ENCODE data around the gene PYCR2. TPM values are rescaled to one million over a fixed set of nuclear protein-coding genes. Genes with fewer than 3 reads are reported as not detected.
A peak's percentile ranks its signal among the peaks of the same experiment; 100 is the strongest.

PYCR2 gene
- total RNA-seq, 1 experiment from 2014 or later, result 104 TPM

DNA sequence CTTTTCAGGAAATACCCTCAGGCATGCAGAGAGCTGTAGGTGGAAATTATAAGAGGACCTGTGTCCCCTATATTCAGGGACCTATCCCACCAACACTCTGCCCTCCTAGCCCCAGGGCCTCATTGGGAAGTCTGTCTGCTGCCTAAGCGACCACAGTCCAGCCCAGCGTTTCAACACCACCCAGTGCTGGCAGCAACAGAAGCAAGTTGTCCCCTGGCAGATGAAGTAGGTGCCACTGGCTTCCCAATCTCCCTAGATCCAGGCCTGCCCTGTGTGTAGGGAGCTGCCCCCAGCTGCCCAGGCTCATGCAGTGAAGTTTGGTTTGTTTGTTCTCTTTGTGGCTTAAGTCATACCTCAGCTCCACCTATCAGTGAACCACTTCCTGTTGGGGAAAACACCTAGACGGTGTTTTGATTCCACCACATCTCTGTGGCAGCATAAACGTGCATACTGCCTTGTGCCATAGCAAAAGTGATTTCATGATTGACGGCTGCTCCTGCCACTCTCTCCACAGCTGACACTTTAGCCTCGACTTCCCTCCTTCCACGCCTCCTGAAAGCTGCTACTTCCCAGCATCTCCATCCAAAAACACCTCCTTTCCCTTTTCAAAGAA is 27.0 kb downstream of the PYCR2 start:
- H4K20me1 ChIP-seq (ENCODE audit: control insufficient read depth, insufficient read depth, insufficient read length), result no peaks in the 10 kb centered on the region
- WGBS (ENCODE audit: extremely low coverage, insufficient read length, low lambda C conversion rate), result no CpG with 5 or more reads among the region's 7 CpGs
- H3K9ac ChIP-seq (ENCODE audit: extremely low read depth, insufficient read length, low read length), result no peak overlapping the region
- H3K27ac ChIP-seq (ENCODE audit: insufficient read length, low read depth, low read length), result no peak overlapping the region
- Mint-ChIP-seq H3K27me3 (ENCODE audit: low read depth) (peaks cover 2% of the 10 kb centered on the region), H3K36me3 (ENCODE audit: insufficient read depth in 1 of 3, low read depth in 3 of 3) (no peaks in the 10 kb centered on the region; a peak in 1 of 7 replicates), H3K4me1 (peaks cover 38 to 40% of the 10 kb centered on the region in 2 experiments), H3K9me3 (no peaks in the 10 kb centered on the region; a peak in 2 of 5 replicates), H3K27ac (peak overlapping the region in 2 of 3 experiments; percentile 49 to 91; a peak in 3 of 7 replicates), H3K4me3 (peak overlapping the region in 1 of 2 experiments; percentile 21; a peak in 2 of 5 replicates)
- no peak overlapping the region for H2BK5ac ChIP-seq (ENCODE audit: insufficient read length, low read length)
- H3K4me2 ChIP-seq (ENCODE audit: insufficient read depth, insufficient read length, low read length), result no peak overlapping the region
- no peak overlapping the region for H4K91ac ChIP-seq (ENCODE audit: insufficient read length, low read depth, low read length)
- no peak overlapping the region for H2AK5ac ChIP-seq (ENCODE audit: insufficient read length, low read length)
- no peak overlapping the region for H4K5ac ChIP-seq (ENCODE audit: insufficient read length, low read depth, low read length)
- no peak for DNase-seq
- no peaks in the 10 kb centered on the region for H3K79me2 ChIP-seq (ENCODE audit: insufficient read depth, low read length)
- H2AFZ ChIP-seq (ENCODE audit: low read length), result no peak overlapping the region
- no peak overlapping the region for H2BK15ac ChIP-seq (ENCODE audit: low read depth, low read length)
- H3K4ac ChIP-seq (ENCODE audit: low read depth, low read length), result no peak overlapping the region
- H3K56ac ChIP-seq (ENCODE audit: insufficient read length, low read depth, low read length), result no peak overlapping the region
- TF ChIP-seq, protein P1, sequence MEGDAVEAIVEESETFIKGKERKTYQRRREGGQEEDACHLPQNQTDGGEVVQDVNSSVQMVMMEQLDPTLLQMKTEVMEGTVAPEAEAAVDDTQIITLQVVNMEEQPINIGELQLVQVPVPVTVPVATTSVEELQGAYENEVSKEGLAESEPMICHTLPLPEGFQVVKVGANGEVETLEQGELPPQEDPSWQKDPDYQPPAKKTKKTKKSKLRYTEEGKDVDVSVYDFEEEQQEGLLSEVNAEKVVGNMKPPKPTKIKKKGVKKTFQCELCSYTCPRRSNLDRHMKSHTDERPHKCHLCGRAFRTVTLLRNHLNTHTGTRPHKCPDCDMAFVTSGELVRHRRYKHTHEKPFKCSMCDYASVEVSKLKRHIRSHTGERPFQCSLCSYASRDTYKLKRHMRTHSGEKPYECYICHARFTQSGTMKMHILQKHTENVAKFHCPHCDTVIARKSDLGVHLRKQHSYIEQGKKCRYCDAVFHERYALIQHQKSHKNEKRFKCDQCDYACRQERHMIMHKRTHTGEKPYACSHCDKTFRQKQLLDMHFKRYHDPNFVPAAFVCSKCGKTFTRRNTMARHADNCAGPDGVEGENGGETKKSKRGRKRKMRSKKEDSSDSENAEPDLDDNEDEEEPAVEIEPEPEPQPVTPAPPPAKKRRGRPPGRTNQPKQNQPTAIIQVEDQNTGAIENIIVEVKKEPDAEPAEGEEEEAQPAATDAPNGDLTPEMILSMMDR (conservative IDR thresholded peaks at IDR 0.05), result no peak
- no peak overlapping the region for H3T11ph ChIP-seq (ENCODE audit: low read length)
- no peak overlapping the region for H3K18ac ChIP-seq (ENCODE audit: insufficient read length, low read depth, low read length)
- no peaks in the 10 kb centered on the region for H3K79me1 ChIP-seq (ENCODE audit: insufficient read depth, low read depth, low read length, poor library complexity, severe bottlenecking)
- no peaks in the 10 kb centered on the region for H3K23me2 ChIP-seq (ENCODE audit: insufficient read length, low read depth, low read length, poor library complexity, severe bottlenecking)
- H2BK20ac ChIP-seq (ENCODE audit: low read depth, low read length, poor library complexity, severe bottlenecking), result no peak overlapping the region
- H3K27me3 ChIP-seq (ENCODE audit: insufficient read depth, low read length), result no peaks in the 10 kb centered on the region
- no peak overlapping the region for H2BK120ac ChIP-seq (ENCODE audit: low read depth, low read length, poor library complexity, severe bottlenecking)
- H3K9me3 ChIP-seq (ENCODE audit: control insufficient read depth, low read depth, low read length), result no peaks in the 10 kb centered on the region
- H2BK12ac ChIP-seq (ENCODE audit: insufficient read length, low read depth, low read length), result no peak overlapping the region
- H3K23ac ChIP-seq (ENCODE audit: insufficient read length, low read depth, low read length), result no peak overlapping the region
- H3K4me1 ChIP-seq (ENCODE audit: insufficient read depth, low read length), result peaks cover 12% of the 10 kb centered on the region; the same call in 1 of the 2 replicates
- H3K14ac ChIP-seq (ENCODE audit: insufficient read depth, low read length), result no peak overlapping the region
- no peak overlapping the region for H4K8ac ChIP-seq (replicated peaks; ENCODE audit: insufficient read length, low read depth, low read length)
